Esophagus squamous epithelium (tissue), 4 donors: ENCODE measurements around the gene TBC1D17.

ENCODE experiments used
- POLR2A ChIP-seq, 4 donors: fragments of 450-650 bp; IDR thresholded peaks; one replicate each; pipeline ENCODE4 v1.6.1; 2017; ENCODE audit warnings: antibody characterized with exemption in 4 of 4, mild to moderate bottlenecking in 4 of 4, moderate library complexity in 3 of 4
- TF ChIP-seq, protein P1 (sequence below), 6 experiments: fragments of 450-650 bp in 4 of 6; fragments of 200-600 bp in 2 of 6; sonication (generic) in 2 of 6; IDR thresholded peaks; one replicate each; pipeline ENCODE4 v1.5.1; 2016 to 2019; ENCODE audit warnings: antibody characterized with exemption in 6 of 6, mild to moderate bottlenecking in 4 of 6, moderate library complexity in 4 of 6

DNA sequence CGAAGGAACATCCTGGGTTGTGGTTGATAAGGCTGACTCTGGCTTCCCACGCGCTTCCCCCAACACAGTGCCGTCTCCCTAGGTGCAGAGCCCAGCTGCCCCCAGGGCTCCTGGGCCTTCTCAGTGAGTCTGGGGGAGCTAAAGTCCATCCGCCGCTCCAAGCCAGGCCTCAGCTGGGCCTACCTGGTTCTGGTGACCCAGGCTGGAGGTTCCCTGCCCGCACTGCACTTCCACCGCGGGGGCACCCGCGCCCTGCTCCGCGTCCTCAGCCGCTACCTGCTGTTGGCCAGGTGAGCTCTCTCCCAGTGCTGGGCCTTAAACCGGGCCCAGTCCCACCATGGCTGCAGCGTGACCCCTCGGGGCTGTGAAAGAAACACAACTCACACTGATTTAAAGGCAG lies 3.7 kb downstream of the TBC1D17 start:
- TF ChIP-seq, protein P1, sequence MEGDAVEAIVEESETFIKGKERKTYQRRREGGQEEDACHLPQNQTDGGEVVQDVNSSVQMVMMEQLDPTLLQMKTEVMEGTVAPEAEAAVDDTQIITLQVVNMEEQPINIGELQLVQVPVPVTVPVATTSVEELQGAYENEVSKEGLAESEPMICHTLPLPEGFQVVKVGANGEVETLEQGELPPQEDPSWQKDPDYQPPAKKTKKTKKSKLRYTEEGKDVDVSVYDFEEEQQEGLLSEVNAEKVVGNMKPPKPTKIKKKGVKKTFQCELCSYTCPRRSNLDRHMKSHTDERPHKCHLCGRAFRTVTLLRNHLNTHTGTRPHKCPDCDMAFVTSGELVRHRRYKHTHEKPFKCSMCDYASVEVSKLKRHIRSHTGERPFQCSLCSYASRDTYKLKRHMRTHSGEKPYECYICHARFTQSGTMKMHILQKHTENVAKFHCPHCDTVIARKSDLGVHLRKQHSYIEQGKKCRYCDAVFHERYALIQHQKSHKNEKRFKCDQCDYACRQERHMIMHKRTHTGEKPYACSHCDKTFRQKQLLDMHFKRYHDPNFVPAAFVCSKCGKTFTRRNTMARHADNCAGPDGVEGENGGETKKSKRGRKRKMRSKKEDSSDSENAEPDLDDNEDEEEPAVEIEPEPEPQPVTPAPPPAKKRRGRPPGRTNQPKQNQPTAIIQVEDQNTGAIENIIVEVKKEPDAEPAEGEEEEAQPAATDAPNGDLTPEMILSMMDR (IDR thresholded peaks at IDR 0.05), result no peak
- no peak for TF ChIP-seq POLR2A (IDR thresholded peaks at IDR 0.05)
